ENCODE results near the gene TNNT1.
A peak's percentile ranks its signal among the peaks of the same experiment; 100 is the strongest.

The TNNT1 gene

GRCh38 chr19:55169136-55169535 is 20.1 kb upstream of the TNNT1 start:
- no peak for DNase-seq (ENCODE audit: low read depth)
- H3K4me3 ChIP-seq (ENCODE audit: low read length) = no peak overlapping the region
- no peak for TF ChIP-seq CTCF (conservative IDR thresholded peaks at IDR 0.05; ENCODE audit: low read length)

- peak; percentile 96 for DNase-seq (ENCODE audit: low read depth)
- H3K4me3 ChIP-seq (ENCODE audit: low read length) = peak within 1 kb of the TSS; percentile 68
- no peak for TF ChIP-seq CTCF (conservative IDR thresholded peaks at IDR 0.05; ENCODE audit: low read length)
These were observed 17.7 kb upstream of the TNNT1 start, which contains the start of gene DNAAF3 for GRCh38 chr19:55166530-55167268. Gene DNAAF3 (minus strand): TSS chr19:55166613. CDS start chr19:55166413, 200 bp downstream.

GRCh38 chr19:55165952-55166529 is 17.0 kb upstream of the TNNT1 start:
- H3K4me3 ChIP-seq (ENCODE audit: low read length) = peak overlapping the region; percentile 68
- DNase-seq (ENCODE audit: low read depth) = peak; percentile 74
- peak; percentile 56 for TF ChIP-seq CTCF (conservative IDR thresholded peaks at IDR 0.05; ENCODE audit: low read length)

GRCh38 chr19:55161571-55162322 is 12.7 kb upstream of the TNNT1 start:
- no peak for DNase-seq (ENCODE audit: low read depth)
- no peak for TF ChIP-seq CTCF (conservative IDR thresholded peaks at IDR 0.05; ENCODE audit: low read length)
- no peak overlapping the region for H3K4me3 ChIP-seq (ENCODE audit: low read length)

GRCh38 chr19:55160986-55161365 is 12.0 kb upstream of the TNNT1 start:
- no peak for TF ChIP-seq CTCF (conservative IDR thresholded peaks at IDR 0.05; ENCODE audit: low read length)
- H3K4me3 ChIP-seq (ENCODE audit: low read length) = no peak overlapping the region
- no peak for DNase-seq (ENCODE audit: low read depth)

GRCh38 chr19:55160128-55160985 is 11.4 kb upstream of the TNNT1 start:
- H3K4me3 ChIP-seq (ENCODE audit: low read length) = no peak overlapping the region
- DNase-seq (ENCODE audit: low read depth) = peak; percentile 66
- TF ChIP-seq CTCF (conservative IDR thresholded peaks at IDR 0.05; ENCODE audit: low read length) = peak; percentile 64
